WI38 (cell line): ENCODE results near the gene TBC1D10B.

Experiments used
- H3K4me3 ChIP-seq: 2 replicates; pipeline ENCODE4 v1.5.1; 2011; ENCODE audit warnings: low read depth, mild to moderate bottlenecking, control low read depth, low read length
- CTCF ChIP-seq: IDR thresholded peaks from 2 replicates; pipeline ENCODE4 v1.5.1; 2012; ENCODE audit warnings: low read depth, mild to moderate bottlenecking, control low read depth, low read length

TBC1D10B gene

GRCh38 chr16:30370456-30371247, at the start of gene TBC1D10B:
TBC1D10B (minus strand) TSS chr16:30370494; CDS start chr16:30370183, 311 bp downstream.
- no peak for TF ChIP-seq CTCF
- H3K4me3 ChIP-seq, result peak within 1 kb of the TSS; percentile 88

- H3K4me3 ChIP-seq, result peak overlapping the region; percentile 58
- TF ChIP-seq CTCF, result no peak
These were observed 48.3 kb upstream of the TBC1D10B start for GRCh38 chr16:30418350-30419181.

GRCh38 chr16:30417529-30418349, 47.4 kb upstream of the TBC1D10B start:
- no peak for TF ChIP-seq CTCF
- peak overlapping the region; percentile 58 for H3K4me3 ChIP-seq

GRCh38 chr16:30416624-30417528, 46.6 kb upstream of the TBC1D10B start:
- no peak for TF ChIP-seq CTCF
- peak overlapping the region; percentile 58 for H3K4me3 ChIP-seq

GRCh38 chr16:30416047-30416603, 45.8 kb upstream of the TBC1D10B start:
- TF ChIP-seq CTCF, result no peak
- no peak overlapping the region for H3K4me3 ChIP-seq

- TF ChIP-seq CTCF, result no peak
- H3K4me3 ChIP-seq, result no peak overlapping the region
These were observed 43.9 kb upstream of the TBC1D10B start for GRCh38 chr16:30414159-30414558.
